ENCODE data around the gene GALNT18. TPM values are rescaled to one million over a fixed set of nuclear protein-coding genes. Genes with fewer than 3 reads are reported as not detected.
"Not testable (repeated sequence)": the region's sequence is repeated elsewhere in the genome, so short reads cannot be mapped to it uniquely, and the experiment has no call there.

Gene GALNT18
- total RNA-seq, 1 donor from 2014 or later: 76.9 TPM

- peaks cover 11% of the 10 kb centered on the region for H3K9me3 Mint-ChIP-seq (ENCODE audit: unreplicated experiment)
- H3K4me3 Mint-ChIP-seq (ENCODE audit: unreplicated experiment): no peak overlapping the region
- H3K27ac Mint-ChIP-seq (ENCODE audit: unreplicated experiment): no peak overlapping the region
- peaks cover 11% of the 10 kb centered on the region for H3K36me3 Mint-ChIP-seq (ENCODE audit: unreplicated experiment)
- no peak for TF ChIP-seq CTCF (IDR thresholded peaks at IDR 0.05; ENCODE audit: partially characterized antibody, unreplicated experiment)
- H3K4me1 Mint-ChIP-seq (ENCODE audit: low read depth, unreplicated experiment): peaks cover 8% of the 10 kb centered on the region
- H3K27me3 Mint-ChIP-seq (ENCODE audit: unreplicated experiment): peaks cover 2% of the 10 kb centered on the region
- DNase-seq: no peak
These were observed 172.5 kb downstream of the GALNT18 start for GRCh38 chr11:11449327-11449726.

GRCh38 chr11:11448626-11449025, 173.2 kb downstream of the GALNT18 start:
- peaks cover 2% of the 10 kb centered on the region for H3K27me3 Mint-ChIP-seq (ENCODE audit: unreplicated experiment)
- H3K4me1 Mint-ChIP-seq (ENCODE audit: low read depth, unreplicated experiment): peaks cover 8% of the 10 kb centered on the region
- no peak overlapping the region for H3K27ac Mint-ChIP-seq (ENCODE audit: unreplicated experiment)
- peaks cover 11% of the 10 kb centered on the region for H3K36me3 Mint-ChIP-seq (ENCODE audit: unreplicated experiment)
- peaks cover 12% of the 10 kb centered on the region for H3K9me3 Mint-ChIP-seq (ENCODE audit: unreplicated experiment)
- H3K4me3 Mint-ChIP-seq (ENCODE audit: unreplicated experiment): no peak overlapping the region
- no peak for TF ChIP-seq CTCF (IDR thresholded peaks at IDR 0.05; ENCODE audit: partially characterized antibody, unreplicated experiment)
- no peak for DNase-seq

GRCh38 chr11:11447601-11448000, 174.2 kb downstream of the GALNT18 start:
- not testable (repeated sequence) for H3K27me3 Mint-ChIP-seq (ENCODE audit: unreplicated experiment); DNase-seq; H3K27ac Mint-ChIP-seq (ENCODE audit: unreplicated experiment); H3K9me3 Mint-ChIP-seq (ENCODE audit: unreplicated experiment); H3K4me3 Mint-ChIP-seq (ENCODE audit: unreplicated experiment); H3K36me3 Mint-ChIP-seq (ENCODE audit: unreplicated experiment)
- H3K4me1 Mint-ChIP-seq (ENCODE audit: low read depth, unreplicated experiment): peaks cover 14% of the 10 kb centered on the region

GRCh38 chr11:11446967-11447366, 174.8 kb downstream of the GALNT18 start:
- DNase-seq: no peak
- Mint-ChIP-seq H3K36me3 (ENCODE audit: unreplicated experiment) (peaks cover 6% of the 10 kb centered on the region), H3K4me1 (ENCODE audit: low read depth, unreplicated experiment) (peaks cover 14% of the 10 kb centered on the region), H3K27me3 (ENCODE audit: unreplicated experiment) (peaks cover 3% of the 10 kb centered on the region), H3K27ac (ENCODE audit: unreplicated experiment) (no peak overlapping the region), H3K4me3 (ENCODE audit: unreplicated experiment) (no peak overlapping the region), H3K9me3 (ENCODE audit: unreplicated experiment) (peaks cover 8% of the 10 kb centered on the region)
- no peak for TF ChIP-seq CTCF (IDR thresholded peaks at IDR 0.05; ENCODE audit: partially characterized antibody, unreplicated experiment)

- Mint-ChIP-seq H3K36me3 (ENCODE audit: unreplicated experiment) (peaks cover 6% of the 10 kb centered on the region), H3K4me1 (ENCODE audit: low read depth, unreplicated experiment) (peaks cover 14% of the 10 kb centered on the region), H3K4me3 (ENCODE audit: unreplicated experiment) (no peak overlapping the region), H3K9me3 (ENCODE audit: unreplicated experiment) (peaks cover 8% of the 10 kb centered on the region), H3K27me3 (ENCODE audit: unreplicated experiment) (peaks cover 3% of the 10 kb centered on the region), H3K27ac (ENCODE audit: unreplicated experiment) (no peak overlapping the region)
- no peak for TF ChIP-seq CTCF (IDR thresholded peaks at IDR 0.05; ENCODE audit: partially characterized antibody, unreplicated experiment)
- DNase-seq: no peak
These were observed 175.2 kb downstream of the GALNT18 start for GRCh38 chr11:11446564-11446963.
